SH-SY5Y (cell line): ENCODE measurements around the gene STRADB.

Experiments used
- GATA2 ChIP-seq: IDR thresholded peaks from 2 replicates; pipeline ENCODE4 v1.6.1; 2011; ENCODE audit warnings: mild to moderate bottlenecking, low read depth, low read length
- GATA3 ChIP-seq: IDR thresholded peaks from 2 replicates; pipeline ENCODE4 v1.6.1; 2011; ENCODE audit warnings: low read depth, mild to moderate bottlenecking, low read length, moderate library complexity

STRADB gene

DNA sequence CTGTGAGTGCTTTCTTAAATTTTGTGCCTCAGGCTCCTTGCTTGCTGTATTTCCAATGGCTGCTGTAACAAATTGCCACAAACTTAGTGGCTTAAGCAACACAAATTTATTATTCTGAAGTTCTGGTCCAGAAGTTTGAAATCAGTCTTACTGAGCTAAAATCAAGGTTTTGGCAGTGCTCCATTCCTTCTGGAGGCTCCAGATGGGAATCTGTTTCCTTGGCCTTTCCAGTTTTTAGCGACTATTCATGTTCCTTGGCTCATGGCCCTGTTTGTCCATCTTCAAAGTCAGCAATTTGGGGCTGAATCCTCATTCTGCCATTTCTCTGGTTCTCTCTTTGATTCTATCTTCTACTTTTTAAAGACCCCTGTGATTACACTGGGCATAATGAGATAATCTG is 31.8 kb downstream of the STRADB start:
- TF ChIP-seq GATA2 (no peak), GATA3 (no peak)

- TF ChIP-seq GATA3 (no peak), GATA2 (no peak)
These were observed 33.3 kb downstream of the STRADB start for GRCh38 chr2:201484805-201485204.

DNA sequence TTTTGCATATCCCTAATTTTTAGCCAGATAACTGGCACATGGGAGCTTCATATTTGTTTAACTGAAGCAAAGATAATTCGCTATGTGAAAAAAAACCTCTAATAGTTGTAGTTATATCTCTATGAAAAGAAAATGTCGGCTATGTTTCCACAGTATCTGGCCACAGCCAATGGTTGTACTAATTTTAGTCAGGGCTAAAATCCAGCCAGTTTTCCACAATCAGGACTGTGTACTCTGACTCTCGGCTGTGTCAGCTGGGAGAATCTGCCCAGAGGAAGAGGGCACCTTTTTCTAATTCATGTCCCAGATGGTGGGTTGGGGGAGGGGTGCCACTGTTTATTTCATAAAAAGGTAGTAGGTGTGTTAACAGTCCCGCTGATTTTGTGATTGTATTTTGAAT is 38.8 kb downstream of the STRADB start:
- TF ChIP-seq GATA3: no peak
- no peak for TF ChIP-seq GATA2

- TF ChIP-seq GATA3 (no peak), GATA2 (no peak)
These were observed 45.2 kb downstream of the STRADB start for GRCh38 chr2:201496785-201497184.

- TF ChIP-seq GATA2 (no peak), GATA3 (no peak)
These were observed 49.0 kb downstream of the STRADB start for GRCh38 chr2:201500534-201500933.

GRCh38 chr2:201502713-201503112 is 51.2 kb downstream of the STRADB start:
- TF ChIP-seq GATA2: no peak
- no peak for TF ChIP-seq GATA3

DNA sequence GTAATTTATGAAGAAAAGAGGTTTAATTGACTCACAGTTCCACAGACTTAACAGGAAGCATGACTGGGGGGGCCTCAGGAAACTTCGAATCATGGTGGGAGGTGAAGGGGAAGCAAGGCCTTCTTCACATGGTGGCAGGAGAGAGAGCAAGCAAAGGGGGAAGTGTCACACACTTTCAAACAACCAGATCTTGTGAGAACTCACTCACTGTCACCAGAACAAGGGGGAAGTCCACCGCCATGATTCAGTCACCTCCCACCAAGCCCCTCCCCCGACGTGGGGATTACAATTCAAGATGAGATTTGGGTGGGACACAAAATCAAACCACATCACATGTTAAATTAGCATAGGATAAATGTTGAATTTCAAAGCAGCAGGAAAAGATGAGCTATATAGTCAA is 56.2 kb downstream of the STRADB start:
- TF ChIP-seq GATA3: no peak
- TF ChIP-seq GATA2: no peak

DNA sequence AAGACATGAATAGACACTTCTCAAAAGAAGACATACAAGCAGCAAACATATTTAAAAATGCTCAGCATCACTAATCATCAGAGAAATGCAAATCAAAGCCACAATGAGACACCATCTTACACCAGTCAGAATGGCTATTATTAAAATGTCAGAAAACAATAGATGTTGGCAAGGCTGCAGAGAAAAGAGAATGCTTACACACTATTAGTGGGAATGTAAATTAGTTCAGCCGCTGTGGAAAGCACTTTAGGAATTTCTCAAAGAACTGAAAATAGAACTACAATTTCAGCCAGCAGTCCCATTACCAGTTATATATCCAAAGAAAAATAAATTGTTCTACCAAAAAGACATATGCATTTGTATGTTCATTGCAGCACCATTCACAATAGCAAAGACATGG is 61.7 kb downstream of the STRADB start:
- TF ChIP-seq GATA3 (no peak), GATA2 (no peak)

- TF ChIP-seq GATA2: no peak
- TF ChIP-seq GATA3: no peak
These were observed 64.2 kb downstream of the STRADB start for GRCh38 chr2:201515573-201516246.

DNA sequence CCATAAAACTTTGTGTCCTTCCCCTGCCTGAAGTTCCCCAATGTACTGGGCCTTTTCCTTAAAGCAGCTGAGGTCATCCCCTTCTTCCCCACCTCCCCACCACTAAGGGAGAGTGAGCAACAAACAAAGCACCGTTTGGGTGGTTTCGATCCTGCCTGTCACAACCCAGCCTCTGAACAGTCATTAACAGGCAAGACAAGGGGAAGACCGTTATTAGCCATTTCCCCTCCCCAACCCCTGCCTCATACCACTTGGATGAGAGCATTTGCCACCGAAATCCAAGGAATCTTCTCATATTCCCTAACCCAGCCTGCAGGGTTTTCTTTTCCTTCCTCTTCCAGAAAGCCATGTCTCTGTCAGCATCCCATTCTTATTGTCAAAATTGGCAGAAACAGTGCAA is 65.6 kb downstream of the STRADB start:
- TF ChIP-seq GATA3: no peak
- no peak for TF ChIP-seq GATA2

DNA sequence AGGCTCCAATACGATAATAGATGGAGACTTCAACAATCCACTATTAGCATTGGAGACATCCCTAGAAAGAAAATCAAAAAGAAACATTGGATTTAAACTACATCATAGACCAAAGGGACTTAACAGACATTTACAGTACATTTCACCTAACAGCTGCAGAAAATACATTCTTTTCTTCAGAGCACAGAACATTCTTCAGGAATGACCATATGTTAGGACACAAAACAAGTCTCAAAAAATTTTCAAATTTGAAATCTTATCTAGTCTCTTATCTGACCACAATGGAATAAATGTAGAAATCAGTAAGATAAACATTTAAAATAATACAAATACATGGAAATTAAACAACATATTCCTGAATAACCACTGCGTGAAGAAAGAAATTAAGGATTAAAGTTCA is 68.7 kb downstream of the STRADB start:
- TF ChIP-seq GATA2: no peak
- TF ChIP-seq GATA3: no peak

DNA sequence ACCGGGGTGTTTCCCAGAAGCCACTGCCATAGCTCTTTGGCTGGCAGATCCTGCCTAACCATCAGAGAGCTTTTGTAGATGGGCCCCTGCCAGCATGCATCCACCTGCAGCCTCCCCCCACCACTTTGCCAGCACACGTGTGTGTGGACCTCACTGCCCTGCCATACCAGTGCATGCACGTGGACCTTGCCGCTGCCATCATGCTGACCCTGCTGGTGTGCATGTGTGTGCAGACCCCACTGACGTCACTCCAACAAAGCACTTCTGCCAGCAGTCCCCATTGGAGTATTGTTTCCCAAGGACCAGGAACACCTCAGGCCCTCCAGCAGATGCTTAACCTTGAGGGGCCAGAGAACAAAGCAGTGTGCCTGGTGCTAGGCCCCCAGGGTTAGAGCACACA is 71.4 kb downstream of the STRADB start:
- TF ChIP-seq GATA3: no peak
- TF ChIP-seq GATA2: no peak

- no peak for TF ChIP-seq GATA3
- TF ChIP-seq GATA2: no peak
These were observed 72.0 kb downstream of the STRADB start for GRCh38 chr2:201523506-201523905.
